ENCODE results near the gene CPVL.

Gene CPVL

DNA sequence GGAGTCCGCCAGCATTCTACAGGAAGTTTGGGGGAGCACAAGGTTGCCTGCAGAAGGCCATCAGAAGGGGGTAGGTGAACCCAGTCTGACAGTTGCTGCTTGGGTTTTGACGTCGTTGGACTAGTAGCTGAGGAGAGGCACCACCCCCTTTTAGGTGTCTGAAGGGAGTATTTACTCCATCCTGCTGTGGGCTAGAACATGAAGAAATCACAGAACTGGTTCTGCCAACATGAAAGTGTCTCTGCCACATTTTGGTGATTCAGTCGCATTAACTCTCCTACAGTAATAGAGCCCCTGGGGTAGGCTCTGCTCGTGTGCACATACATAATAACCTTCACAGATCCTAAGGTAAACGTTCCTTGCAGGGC is 187.4 kb downstream of the CPVL start:
- DNase-seq = no peak

DNA sequence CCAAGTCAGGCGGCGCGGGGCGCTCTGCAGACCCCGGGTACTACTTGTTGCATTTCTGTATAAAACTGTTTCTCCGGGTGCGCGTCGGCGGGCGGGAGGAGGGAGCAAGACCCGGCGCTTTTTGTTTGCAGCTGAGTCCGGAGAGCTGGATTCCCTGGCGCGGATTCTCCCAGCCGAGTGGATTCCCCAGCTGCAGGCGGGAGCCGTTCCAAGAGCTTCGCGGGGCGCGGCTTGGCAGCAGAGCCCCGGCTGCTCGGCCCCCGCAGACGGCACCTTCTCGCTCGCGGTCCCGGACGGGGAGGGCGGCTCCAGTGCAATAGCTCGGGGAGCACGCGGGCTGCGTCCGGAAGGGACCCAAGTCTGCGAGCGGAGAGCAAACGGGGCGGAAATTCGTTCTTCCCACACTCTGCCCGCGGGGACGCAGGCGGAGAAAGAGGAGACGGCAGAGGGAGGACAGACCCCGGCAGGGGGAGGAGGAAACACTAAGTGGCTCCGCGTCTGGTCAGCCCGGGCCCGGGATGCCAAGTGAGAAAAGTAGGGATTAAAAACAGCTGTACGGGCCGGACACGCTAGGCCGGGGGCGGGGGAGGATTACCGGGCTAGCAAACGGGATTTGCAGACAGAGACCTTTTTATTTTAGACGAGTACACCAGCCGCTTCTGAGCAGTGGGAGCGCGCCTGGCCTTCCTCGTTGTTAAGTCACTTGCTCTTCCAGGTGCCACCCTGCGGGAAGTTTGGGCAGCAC is 187.9 kb downstream of the CPVL start, which contains the start of gene TRIL:
TRIL (minus strand) TSS at position 96 of the 745 bp plus-strand sequence. CDS start 284 bp downstream, outside the sequence.
- DNase-seq = peak; percentile 92

DNA sequence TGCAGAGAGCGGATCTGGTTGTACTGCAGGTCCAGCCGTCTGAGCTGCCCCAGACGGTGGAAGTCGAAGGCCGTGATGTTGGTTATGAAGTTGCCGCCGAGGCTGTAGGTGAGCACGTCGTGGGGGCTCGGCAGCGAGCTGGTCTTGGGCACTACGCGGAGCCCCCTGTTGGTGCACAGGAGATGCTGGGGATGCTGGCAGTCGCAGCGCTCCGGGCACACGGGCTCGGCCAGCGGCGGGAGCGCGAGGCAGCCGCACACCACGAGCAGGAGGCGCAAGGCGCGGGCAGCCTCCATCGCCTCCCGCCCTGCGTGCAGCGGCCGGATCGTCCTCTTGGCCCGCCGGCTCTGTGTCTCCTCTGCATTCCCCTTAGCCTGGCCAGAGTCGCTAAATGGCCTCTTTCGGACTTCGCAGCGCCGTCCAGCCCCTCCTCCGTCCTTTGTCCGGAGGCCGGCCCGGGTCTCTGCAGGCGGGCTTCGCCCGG is 188.5 kb downstream of the CPVL start:
- DNase-seq = no peak

DNA sequence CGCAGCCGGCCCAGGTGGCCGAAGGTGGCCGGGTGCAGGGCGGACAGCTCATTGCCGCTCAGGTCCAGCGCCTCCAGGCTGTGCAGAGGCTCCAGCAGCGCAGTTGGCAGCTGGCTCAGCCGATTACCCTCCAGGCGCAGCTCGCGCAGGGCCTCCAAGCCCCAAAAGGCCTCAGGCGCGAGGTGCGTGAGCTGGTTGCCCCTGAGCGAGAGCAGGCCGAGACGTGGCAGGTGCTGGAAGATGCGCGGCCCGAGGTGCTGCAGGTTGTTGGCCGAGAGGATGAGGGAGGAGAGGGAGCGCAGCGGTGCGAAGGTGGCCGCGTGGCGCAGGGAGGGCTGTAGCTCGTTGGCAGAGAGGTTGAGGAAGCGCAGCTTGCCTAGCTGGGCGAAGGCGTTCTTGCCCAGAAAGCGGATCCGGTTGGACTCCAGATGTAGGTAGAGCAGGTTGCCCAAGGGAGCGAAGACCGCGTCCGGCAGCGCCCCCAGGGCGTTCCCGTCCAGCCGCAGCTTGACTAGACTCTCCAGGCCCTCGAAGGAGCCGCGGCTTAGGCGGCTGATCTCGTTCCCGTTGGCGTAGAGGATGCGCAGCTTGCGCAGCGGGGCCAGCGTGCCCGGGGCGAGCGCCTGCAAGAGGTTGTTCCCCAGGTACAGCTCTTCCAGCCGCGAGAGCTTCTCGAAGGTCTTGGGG is 189.1 kb downstream of the CPVL start:
- DNase-seq = peak; percentile 86

DNA sequence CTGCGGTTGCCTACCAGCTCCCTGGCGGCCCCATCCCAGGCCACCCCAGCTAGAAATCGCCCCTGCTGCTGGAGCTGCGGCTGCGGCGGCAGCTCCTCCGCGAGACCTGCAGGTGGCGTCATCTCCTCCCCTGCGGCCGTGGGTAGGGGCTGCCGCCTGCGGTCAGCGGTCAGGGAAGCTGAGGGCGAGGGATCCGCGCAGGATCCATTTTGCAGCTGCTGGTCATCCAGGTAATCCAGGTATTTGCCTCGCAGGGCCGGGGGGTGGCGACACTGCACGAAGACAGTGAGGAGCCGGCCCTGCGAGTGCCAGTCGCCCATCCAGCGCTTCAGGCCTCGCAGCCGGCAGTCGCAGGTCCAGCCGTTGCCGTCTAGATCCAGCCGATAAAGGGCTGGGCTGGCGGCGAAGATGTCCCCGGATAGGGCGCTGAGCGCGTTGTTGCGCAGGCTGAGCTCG is 189.7 kb downstream of the CPVL start:
- no peak for DNase-seq

DNA sequence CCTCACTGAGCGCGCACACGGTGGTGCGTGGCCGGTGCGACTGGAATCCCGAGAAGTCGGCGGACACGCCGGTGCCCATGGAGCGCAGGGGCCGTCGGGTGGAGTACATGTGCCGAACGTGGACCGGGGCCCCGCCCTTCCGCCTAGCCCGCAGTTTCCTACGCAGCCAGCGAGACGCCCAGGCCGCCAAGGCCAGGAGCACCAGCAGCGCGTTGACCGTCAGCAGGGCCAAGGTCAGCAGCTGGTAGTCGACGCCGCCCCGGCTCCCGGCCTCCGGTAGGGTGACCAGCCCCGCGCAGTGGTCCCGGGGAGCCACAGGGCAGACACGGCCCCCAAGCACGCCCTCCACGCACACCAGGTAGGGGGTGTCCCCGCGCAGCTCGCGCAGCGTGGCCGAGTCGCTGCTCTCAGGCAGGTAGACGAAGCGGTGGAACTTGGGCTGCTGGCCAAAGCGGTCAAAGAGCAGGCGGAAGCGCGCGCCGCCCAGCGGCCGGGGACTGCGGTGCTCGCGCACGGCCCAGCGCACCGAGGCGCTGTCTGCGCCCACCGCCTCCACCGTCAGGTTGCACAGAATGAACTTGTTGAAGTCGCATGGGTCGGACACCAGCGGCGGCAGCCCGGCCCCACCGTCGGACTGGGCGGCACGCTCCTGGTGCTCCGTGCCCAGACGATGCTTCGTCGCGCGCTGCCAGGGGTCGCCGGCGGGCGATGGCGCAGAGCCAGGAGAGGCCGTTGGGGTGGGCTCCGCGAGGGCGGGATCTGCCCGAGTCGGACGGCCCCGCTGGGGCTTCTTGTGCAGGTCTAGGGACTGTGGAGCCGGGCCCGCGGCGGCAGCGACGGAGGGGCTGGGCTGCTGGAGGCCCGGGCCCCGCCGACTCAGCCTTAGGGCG is 190.4 kb downstream of the CPVL start:
- peak; percentile 91 for DNase-seq

DNA sequence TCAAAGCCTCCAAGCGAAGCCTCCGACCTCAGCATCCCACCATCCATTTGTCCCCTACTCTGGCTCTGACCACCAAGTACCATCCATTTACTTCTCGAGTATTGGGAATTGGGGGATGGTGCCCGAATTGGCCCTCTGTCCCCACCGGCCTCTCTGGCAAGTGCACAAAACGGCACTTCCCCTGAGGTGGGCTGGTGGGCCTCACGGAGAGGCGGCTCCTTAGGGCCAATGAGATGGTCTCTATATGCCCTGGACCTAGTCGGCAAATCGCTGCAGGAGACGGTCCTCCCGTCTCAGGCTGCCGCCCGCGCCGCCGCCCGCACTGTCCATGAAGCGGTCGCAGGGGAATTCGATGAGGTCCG is 191.0 kb downstream of the CPVL start:
- no peak for DNase-seq

DNA sequence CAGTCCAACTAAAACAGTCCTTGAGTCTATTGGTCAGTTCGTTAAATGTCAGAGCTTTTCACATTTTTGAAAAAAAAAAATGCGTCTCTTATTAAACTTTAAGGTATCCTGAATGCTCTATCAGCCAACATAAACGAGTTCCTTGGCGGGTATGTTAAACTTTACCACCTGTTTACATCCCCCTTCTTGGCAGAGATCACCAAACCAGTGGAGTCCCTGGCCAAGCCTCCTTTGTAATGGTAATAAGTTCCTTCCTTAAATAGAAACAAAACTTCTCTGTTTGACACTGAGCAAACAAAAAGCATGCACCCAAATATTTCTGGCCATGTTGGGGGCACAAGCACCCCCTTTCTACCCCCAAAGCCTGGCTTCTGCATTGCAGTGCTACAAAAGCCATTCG is 191.4 kb downstream of the CPVL start:
- no peak for DNase-seq

DNA sequence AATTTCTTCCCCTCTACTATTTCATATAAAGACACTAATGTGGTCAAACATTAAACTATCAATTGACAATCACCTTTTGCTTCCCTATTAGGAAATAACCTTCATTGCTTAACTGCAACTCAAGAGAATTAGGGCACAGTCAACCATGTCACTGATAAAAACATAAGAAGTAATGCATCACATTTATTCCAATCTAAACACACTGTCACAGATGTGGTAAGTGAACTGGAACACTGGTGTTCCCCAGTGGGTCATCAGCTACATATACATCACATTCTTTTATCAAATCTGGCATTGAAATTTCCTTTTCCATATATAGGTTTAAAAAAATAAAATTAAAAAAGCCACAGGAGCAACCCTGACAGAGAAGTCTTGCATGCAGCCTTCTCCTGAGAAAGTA is 191.9 kb downstream of the CPVL start:
- no peak for DNase-seq

DNA sequence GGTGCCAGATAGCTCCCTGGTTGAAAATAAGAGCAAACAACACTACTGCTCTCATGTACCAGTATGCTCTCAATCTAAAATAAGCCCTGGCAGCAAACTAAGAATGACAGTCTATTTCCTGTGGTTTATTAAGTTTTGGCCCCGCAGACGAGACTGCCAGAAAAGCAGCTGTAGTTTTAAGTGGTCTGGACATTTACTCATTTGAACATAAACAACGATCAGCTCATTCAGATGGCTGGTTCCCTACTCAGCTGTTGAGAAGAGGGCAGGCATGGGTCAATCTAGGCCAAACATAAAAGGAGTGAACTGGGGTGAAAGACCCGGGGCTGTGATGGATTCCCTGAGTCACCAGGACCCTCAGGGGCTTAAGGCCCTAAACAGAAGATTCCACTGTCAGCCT is 192.7 kb downstream of the CPVL start:
- DNase-seq = no peak
